ENCODE results near the gene IRF2BPL. TPM values are rescaled to one million over a fixed set of nuclear protein-coding genes. Genes with fewer than 3 reads are reported as not detected.
A peak's percentile ranks its signal among the peaks of the same experiment; 100 is the strongest.

IRF2BPL gene
- total RNA-seq, 2 experiments from 2014 or later: 23.7 to 25.8 TPM

DNA sequence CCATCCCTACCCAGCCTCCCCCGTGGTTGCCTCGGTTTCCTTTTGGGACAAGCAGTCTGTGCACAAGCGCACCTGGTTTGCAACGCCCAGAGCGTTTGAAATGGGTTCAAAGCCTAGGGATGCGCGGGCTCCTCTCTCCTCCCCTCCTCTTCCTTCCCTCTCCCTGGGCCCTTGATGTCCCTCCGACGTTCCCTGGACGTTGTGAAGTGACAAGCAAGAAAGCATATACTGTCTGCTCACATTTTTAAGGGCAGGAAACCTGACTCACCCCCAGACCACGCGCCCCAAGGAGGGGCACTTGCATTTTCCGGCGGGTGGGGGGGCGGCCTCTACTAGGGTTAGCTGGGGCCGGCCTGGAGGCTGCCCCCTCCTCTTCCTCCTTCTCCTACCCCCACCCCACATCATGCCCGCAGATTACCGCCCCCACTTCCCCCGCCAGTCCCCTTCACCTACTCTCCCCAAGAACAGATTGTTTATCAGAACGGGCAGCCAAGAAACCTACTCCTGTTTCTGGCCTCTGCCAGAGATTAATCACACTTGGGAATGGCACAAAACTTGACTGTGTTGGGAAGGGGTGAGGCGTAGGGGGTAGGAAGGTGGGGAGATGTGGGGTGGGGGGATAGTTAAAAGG lies 9.5 kb upstream of the IRF2BPL start:
- intact Hi-C loops (cut with micrococcal nuclease; ENCODE audit: unreplicated experiment): loop anchor here (10.0 kb wide), 2 partner anchors 337 to 557 kb away; partner anchors contain the start of genes SAMD15 and TMED8

GRCh38 chr14:77037215-77037937 lies 8.9 kb upstream of the IRF2BPL start:
- Histone ChIP-seq H3K36me3 (ENCODE audit: insufficient read depth, low read length) (no peaks in the 10 kb centered on the region), H3K4me1 (ENCODE audit: insufficient read depth, low read length, poor library complexity, severe bottlenecking) (peaks cover 92% of the 10 kb centered on the region), H3K79me2 (ENCODE audit: insufficient read depth, low read depth, low read length) (peaks cover 7% of the 10 kb centered on the region; the same call in 1 of the 2 replicates), H4K20me1 (ENCODE audit: insufficient read depth, low read length) (no peaks in the 10 kb centered on the region), H2AFZ (ENCODE audit: low read length) (peak overlapping the region; percentile 35), H3K4me3 (ENCODE audit: low read depth, low read length, poor library complexity, severe bottlenecking) (no peak overlapping the region), H3K4me2 (ENCODE audit: low read length) (peak overlapping the region; percentile 43), H3K9me3 (ENCODE audit: low read length) (no peaks in the 10 kb centered on the region), H3K27ac (ENCODE audit: low read depth, low read length, poor library complexity, severe bottlenecking) (peak overlapping the region; percentile 75), H3K9me2 (ENCODE audit: insufficient read depth, low read length) (no peaks in the 10 kb centered on the region)
- no TSS peak for BruUV-seq (replicated peaks)
- ChIA-PET CTCF (ENCODE audit: unreplicated experiment) (no interaction called here), POLR2A (interaction anchor here (1.2 to 3.3 kb wide), 4 partner anchors 8 to 84 kb away, joined by 3 to 10 read pairs (median 5); partner anchors contain the start of gene IRF2BPL)
- DNase-seq (ENCODE audit: low spot score): no peak
- TF ChIP-seq CTCF (conservative IDR thresholded peaks at IDR 0.05; ENCODE audit: low read length) (no peak), EZH2phosphoT487 (IDR thresholded peaks at IDR 0.05; ENCODE audit: borderline replicate concordance, low read depth, low read length) (no peak)
- intact Hi-C loops (cut with micrococcal nuclease; ENCODE audit: unreplicated experiment): loop anchor here (10.0 kb wide), 2 partner anchors 337 to 557 kb away; partner anchors contain the start of genes SAMD15 and TMED8

More for the DNA sequence above, 9.5 kb upstream of the IRF2BPL start:
- peaks cover 7% of the 10 kb centered on the region; the same call in 1 of the 2 replicates for H3K79me2 ChIP-seq (ENCODE audit: insufficient read depth, low read depth, low read length)
- H3K4me3 ChIP-seq (ENCODE audit: low read depth, low read length, poor library complexity, severe bottlenecking): no peak overlapping the region
- H3K9me3 ChIP-seq (ENCODE audit: low read length): no peaks in the 10 kb centered on the region
- H3K4me1 ChIP-seq (ENCODE audit: insufficient read depth, low read length, poor library complexity, severe bottlenecking): peaks cover 92% of the 10 kb centered on the region
- peak overlapping the region; percentile 4; the same call in 1 of the 2 replicates for H3K4me2 ChIP-seq (ENCODE audit: low read length)
- no peaks in the 10 kb centered on the region for H3K36me3 ChIP-seq (ENCODE audit: insufficient read depth, low read length)
- POLR2A ChIA-PET: interaction anchor here (1.4 to 3.3 kb wide), 3 partner anchors 7 to 83 kb away, joined by 3 to 10 read pairs (median 7); partner anchors contain the start of gene IRF2BPL
- CTCF ChIA-PET (ENCODE audit: unreplicated experiment): no interaction called here
- no peaks in the 10 kb centered on the region for H4K20me1 ChIP-seq (ENCODE audit: insufficient read depth, low read length)
- H3K9me2 ChIP-seq (ENCODE audit: insufficient read depth, low read length): no peaks in the 10 kb centered on the region
- H3K27ac ChIP-seq (ENCODE audit: low read depth, low read length, poor library complexity, severe bottlenecking): no peak overlapping the region
- DNase-seq (ENCODE audit: low spot score): no peak
- no peak for TF ChIP-seq EZH2phosphoT487 (IDR thresholded peaks at IDR 0.05; ENCODE audit: borderline replicate concordance, low read depth, low read length)
- TF ChIP-seq CTCF (conservative IDR thresholded peaks at IDR 0.05; ENCODE audit: low read length): no peak
- H2AFZ ChIP-seq (ENCODE audit: low read length): no peak overlapping the region
- BruUV-seq (replicated peaks): no TSS peak

Measured in OCI-LY7 (cell line).